Esophagus muscularis mucosa (tissue), 4 donors: ENCODE results near the gene L3MBTL4. TPM values are rescaled to one million over a fixed set of nuclear protein-coding genes. Genes with fewer than 3 reads are reported as not detected.
"Not testable (repeated sequence)": the region's sequence is repeated elsewhere in the genome, so short reads cannot be mapped to it uniquely, and the experiment has no call there.

ENCODE experiments used
- DNase-seq: peaks from one replicate; pipeline ENCODE4 v3.0.0-alpha.2; 2017; ENCODE audit errors: extremely low spot score
- H3K27ac ChIP-seq, 4 donors: fragments of 200-600 bp; sonication (generic); replicated peaks in 1 of 4; 1 replicate in 3 of 4; 2 replicates in 1 of 4; pipeline ENCODE4 v1.5.1; 2016 to 2019; ENCODE audit warnings: mild to moderate bottlenecking in 1 of 4
- H3K27me3 ChIP-seq, 4 donors: fragments of 200-600 bp; sonication (generic); one replicate each; pipeline versions ENCODE4 v1.5.1 to v1.6.0; 2016 to 2019
- H3K36me3 ChIP-seq, 4 donors: fragments of 200-600 bp; sonication (generic); one replicate each; pipeline ENCODE4 v1.5.1; 2016 to 2019
- H3K4me1 ChIP-seq, 4 donors: fragments of 200-600 bp; sonication (generic); one replicate each; pipeline ENCODE4 v1.5.1; 2016 to 2019
- H3K4me3 ChIP-seq, 4 donors: fragments of 200-600 bp; sonication (generic); 1 replicate in 2 of 4; 2 replicates in 2 of 4; pipeline ENCODE4 v1.5.1; 2016 to 2019; ENCODE audit warnings: mild to moderate bottlenecking in 4 of 4, moderate library complexity in 1 of 4
- H3K9me3 ChIP-seq, 4 donors: fragments of 200-600 bp; sonication (generic); 1 replicate in 3 of 4; 2 replicates in 1 of 4; pipeline ENCODE4 v1.5.1; 2016 to 2019
- EP300 ChIP-seq: sonication (generic); formaldehyde crosslinking; IDR thresholded peaks from one replicate; pipeline ENCODE4 v1.6.1; 2017; ENCODE audit warnings: antibody characterized with exemption
- POLR2A ChIP-seq: fragments of 450-650 bp; IDR thresholded peaks from one replicate; pipeline ENCODE4 v1.6.1; 2017; ENCODE audit warnings: antibody characterized with exemption, moderate library complexity, mild to moderate bottlenecking, low read depth
- POLR2AphosphoS5 ChIP-seq, 2 donors: sonication (generic); formaldehyde crosslinking; IDR thresholded peaks; one replicate each; pipeline ENCODE4 v1.6.1; 2017; ENCODE audit warnings: antibody characterized with exemption in 2 of 2
- WGBS: methylation state at CpG from one replicate; pipeline ENCODE4 v1.1.5; 2018; 5-methylcytosine and 5-hydroxymethylcytosine counted together
- intact Hi-C: fragments of 100-400 bp; cut with DNase I; formaldehyde crosslinking; loops from one replicate; pipeline ENCODE4 v1.15.1; 2023
- total RNA-seq, 4 donors: library from RNA; depleted of rRNA; stranded (reverse); fragments of >200 nt; gene quantifications; one replicate each; pipeline versions ENCODE4 v1.1.0 to v1.2.1, GENCODE V29; 2016
- TF ChIP-seq, protein P1 (sequence below), 3 experiments: fragments of 200-600 bp in 2 of 3; fragments of 450-650 bp in 1 of 3; sonication (generic) in 2 of 3; IDR thresholded peaks; one replicate each; pipeline ENCODE4 v1.5.1; 2017 to 2019; ENCODE audit warnings: antibody characterized with exemption in 3 of 3, mild to moderate bottlenecking in 2 of 3, moderate library complexity in 1 of 3

L3MBTL4 gene
- total RNA-seq, 4 donors from 2014 or later = 1.0 to 2.9 (median 1.6) TPM

DNA sequence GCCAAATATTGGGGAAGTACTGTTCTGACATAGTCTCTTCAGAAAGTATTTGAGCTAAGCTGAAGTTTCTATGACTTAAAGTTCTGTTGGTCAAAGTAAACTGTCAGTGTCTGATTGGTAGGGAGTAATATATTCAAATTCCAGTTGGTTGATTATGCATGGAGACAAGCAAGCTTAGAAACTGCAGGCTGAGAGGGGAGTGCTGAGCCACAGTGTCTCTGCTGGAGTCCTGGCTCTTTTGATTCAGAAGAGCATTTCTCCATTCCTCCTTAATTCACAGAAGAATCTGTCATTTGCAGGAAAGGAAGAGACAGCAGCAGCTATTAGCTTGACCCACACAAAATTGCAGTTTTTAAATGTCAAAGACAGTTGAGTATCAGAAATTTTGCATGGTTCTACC lies 318.0 kb downstream of the L3MBTL4 start:
- H3K36me3 ChIP-seq = no peaks in the 10 kb centered on the region
- TF ChIP-seq POLR2AphosphoS5 (IDR thresholded peaks at IDR 0.05) (no peak), POLR2A (no peak), EP300 (no peak)
- TF ChIP-seq, protein P1, sequence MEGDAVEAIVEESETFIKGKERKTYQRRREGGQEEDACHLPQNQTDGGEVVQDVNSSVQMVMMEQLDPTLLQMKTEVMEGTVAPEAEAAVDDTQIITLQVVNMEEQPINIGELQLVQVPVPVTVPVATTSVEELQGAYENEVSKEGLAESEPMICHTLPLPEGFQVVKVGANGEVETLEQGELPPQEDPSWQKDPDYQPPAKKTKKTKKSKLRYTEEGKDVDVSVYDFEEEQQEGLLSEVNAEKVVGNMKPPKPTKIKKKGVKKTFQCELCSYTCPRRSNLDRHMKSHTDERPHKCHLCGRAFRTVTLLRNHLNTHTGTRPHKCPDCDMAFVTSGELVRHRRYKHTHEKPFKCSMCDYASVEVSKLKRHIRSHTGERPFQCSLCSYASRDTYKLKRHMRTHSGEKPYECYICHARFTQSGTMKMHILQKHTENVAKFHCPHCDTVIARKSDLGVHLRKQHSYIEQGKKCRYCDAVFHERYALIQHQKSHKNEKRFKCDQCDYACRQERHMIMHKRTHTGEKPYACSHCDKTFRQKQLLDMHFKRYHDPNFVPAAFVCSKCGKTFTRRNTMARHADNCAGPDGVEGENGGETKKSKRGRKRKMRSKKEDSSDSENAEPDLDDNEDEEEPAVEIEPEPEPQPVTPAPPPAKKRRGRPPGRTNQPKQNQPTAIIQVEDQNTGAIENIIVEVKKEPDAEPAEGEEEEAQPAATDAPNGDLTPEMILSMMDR (IDR thresholded peaks at IDR 0.05) = no peak

DNA sequence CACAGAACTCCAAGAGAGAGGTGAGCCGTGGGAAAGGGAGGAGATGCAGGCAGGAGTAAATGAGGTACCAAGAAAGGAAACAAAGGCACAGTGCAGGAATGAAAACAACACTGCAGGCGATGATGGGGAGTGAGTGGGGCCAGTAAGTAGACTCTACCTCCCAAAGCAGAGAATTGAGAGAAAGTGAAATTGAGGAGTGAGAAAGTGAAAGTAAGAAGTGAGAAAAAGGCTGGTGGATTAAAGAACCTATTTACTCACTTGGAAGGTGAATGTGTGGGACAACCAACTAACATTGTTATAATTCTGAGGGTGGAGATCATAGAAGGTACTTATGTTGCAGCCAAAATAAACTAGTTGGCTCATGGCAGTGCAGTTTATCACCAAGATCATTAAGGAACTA lies 326.3 kb downstream of the L3MBTL4 start:
- H3K4me1 ChIP-seq = no peaks in the 10 kb centered on the region
- H3K9me3 ChIP-seq = no peaks in the 10 kb centered on the region
- TF ChIP-seq POLR2A (no peak), POLR2AphosphoS5 (IDR thresholded peaks at IDR 0.05) (no peak), EP300 (no peak)
- TF ChIP-seq, protein P1 (IDR thresholded peaks at IDR 0.05) = no peak
- H3K27ac ChIP-seq = no peak overlapping the region
- DNase-seq = no peak
- no peak overlapping the region for H3K4me3 ChIP-seq
- 93% methylated on average over 2 of the region's 2 CpGs for WGBS
- intact Hi-C loops = no loop called here
- no peaks in the 10 kb centered on the region for H3K36me3 ChIP-seq
- no peaks in the 10 kb centered on the region for H3K27me3 ChIP-seq

More for the DNA sequence above, 318.0 kb downstream of the L3MBTL4 start:
- DNase-seq = no peak
- H3K27me3 ChIP-seq = no peaks in the 10 kb centered on the region
- H3K9me3 ChIP-seq = no peaks in the 10 kb centered on the region
- no peak overlapping the region for H3K4me3 ChIP-seq
- no peaks in the 10 kb centered on the region for H3K4me1 ChIP-seq
- intact Hi-C loops = no loop called here
- H3K27ac ChIP-seq = no peak overlapping the region

DNA sequence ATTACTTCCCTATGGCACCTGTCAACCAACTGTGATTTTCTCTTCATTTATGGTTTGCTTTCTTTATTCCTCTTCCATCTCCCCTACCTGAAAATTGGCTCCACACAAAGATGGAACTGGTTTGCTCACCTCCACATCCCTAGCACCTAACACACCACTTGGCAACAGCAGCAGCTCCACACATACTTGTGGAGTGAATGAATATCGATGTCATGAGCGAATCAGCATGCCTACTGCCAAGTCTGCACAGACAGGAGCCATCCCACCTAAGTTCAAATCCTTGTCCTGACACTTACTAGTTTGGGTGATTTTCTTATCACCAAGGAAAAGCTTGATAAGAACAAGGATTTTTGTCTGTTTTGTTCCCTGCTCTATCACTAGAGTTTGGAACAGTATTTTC lies 328.0 kb downstream of the L3MBTL4 start:
- H3K36me3 ChIP-seq = no peaks in the 10 kb centered on the region
- H3K4me1 ChIP-seq = no peaks in the 10 kb centered on the region
- intact Hi-C loops = no loop called here
- H3K27me3 ChIP-seq = no peaks in the 10 kb centered on the region
- TF ChIP-seq, protein P1 (IDR thresholded peaks at IDR 0.05) = no peak
- TF ChIP-seq EP300 (no peak), POLR2A (no peak), POLR2AphosphoS5 (IDR thresholded peaks at IDR 0.05) (no peak)
- H3K4me3 ChIP-seq = no peak overlapping the region
- DNase-seq = no peak
- no peaks in the 10 kb centered on the region for H3K9me3 ChIP-seq
- 96% methylated on average over 2 of the region's 2 CpGs for WGBS
- H3K27ac ChIP-seq = no peak overlapping the region

DNA sequence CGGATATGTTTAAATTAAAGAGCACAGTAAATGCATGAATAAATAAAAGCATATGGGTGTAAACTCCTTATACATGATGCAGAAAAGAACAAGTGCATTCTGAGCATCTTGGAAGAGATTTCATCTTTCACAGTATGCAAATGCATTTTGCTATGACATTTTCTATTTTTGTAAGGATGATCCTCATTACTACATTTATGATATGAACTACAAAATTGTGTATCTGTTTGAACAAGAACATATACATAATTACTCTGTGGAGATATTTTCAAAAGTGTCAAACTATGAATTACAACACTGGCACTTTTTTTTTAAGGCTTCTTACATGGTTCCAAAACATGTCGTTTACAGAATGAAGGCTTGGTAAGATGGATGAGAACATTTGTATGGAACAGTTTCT lies 335.3 kb downstream of the L3MBTL4 start:
- no peaks in the 10 kb centered on the region for H3K9me3 ChIP-seq
- TF ChIP-seq EP300 (no peak), POLR2AphosphoS5 (IDR thresholded peaks at IDR 0.05) (no peak), POLR2A (no peak)
- TF ChIP-seq, protein P1 (IDR thresholded peaks at IDR 0.05) = no peak
- intact Hi-C loops = loop anchor here (10.0 kb wide), 1 partner anchor 55 kb away; no protein-coding TSS in a partner anchor
- WGBS = 62% methylated on average over 2 of the region's 2 CpGs
- no peaks in the 10 kb centered on the region for H3K27me3 ChIP-seq
- H3K36me3 ChIP-seq = no peaks in the 10 kb centered on the region
- no peak for DNase-seq
- H3K4me3 ChIP-seq = no peak overlapping the region
- no peak overlapping the region for H3K27ac ChIP-seq
- no peaks in the 10 kb centered on the region for H3K4me1 ChIP-seq

DNA sequence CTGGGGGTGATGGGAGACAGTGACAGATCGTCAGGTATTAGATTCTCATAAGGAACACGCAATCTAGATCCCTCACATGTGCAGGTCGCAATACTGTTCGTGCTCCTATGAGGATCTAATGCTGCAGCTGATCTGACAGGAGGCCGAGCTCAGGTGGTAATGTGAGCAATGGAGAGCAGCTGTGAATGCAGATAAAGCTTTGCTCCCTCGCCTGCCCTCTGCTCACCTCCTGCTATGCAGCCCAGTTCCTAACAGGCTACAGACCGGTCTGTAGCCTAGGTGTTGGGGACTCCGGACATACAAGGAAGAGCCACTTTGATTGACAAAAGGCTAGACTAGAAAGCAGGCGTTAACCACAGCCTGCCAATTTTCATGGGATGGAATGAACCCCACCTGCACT lies 335.8 kb downstream of the L3MBTL4 start:
- no peak for DNase-seq
- Histone ChIP-seq H3K4me3 (no peak overlapping the region), H3K9me3 (no peaks in the 10 kb centered on the region), H3K36me3 (no peaks in the 10 kb centered on the region), H3K27me3 (no peaks in the 10 kb centered on the region), H3K4me1 (no peaks in the 10 kb centered on the region), H3K27ac (no peak overlapping the region)
- intact Hi-C loops = loop anchor here (10.0 kb wide), 1 partner anchor 56 kb away; no protein-coding TSS in a partner anchor
- 91% methylated on average over 9 of the region's 9 CpGs for WGBS
- TF ChIP-seq, protein P1 (IDR thresholded peaks at IDR 0.05) = no peak
- TF ChIP-seq POLR2A = no peak
- TF ChIP-seq POLR2AphosphoS5 (IDR thresholded peaks at IDR 0.05) = no peak
- TF ChIP-seq EP300 = no peak

DNA sequence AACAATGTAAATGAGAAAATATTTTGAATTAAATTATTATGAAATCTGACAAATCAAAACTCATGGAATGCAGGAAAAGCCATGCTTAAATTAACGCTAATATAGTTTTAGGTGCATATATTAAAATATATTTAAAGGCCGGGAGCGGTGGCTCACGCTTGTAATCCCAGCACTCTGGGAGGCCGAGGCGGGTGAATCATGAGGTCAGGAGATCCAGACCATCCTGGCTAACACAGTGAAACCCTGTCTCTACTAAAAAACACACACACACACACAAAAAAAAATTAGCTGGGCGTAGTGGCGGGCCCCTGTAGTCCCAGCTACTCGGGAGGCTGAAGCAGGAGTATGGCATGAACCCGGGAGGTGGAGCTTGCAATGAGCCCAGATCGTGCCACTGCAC lies 342.3 kb downstream of the L3MBTL4 start:
- not testable (repeated sequence) for H3K27ac ChIP-seq, H3K27me3 ChIP-seq, H3K4me3 ChIP-seq, DNase-seq, H3K36me3 ChIP-seq, H3K4me1 ChIP-seq, H3K9me3 ChIP-seq
- intact Hi-C loops = loop anchor here (10.0 kb wide), 1 partner anchor 62 kb away; no protein-coding TSS in a partner anchor
- WGBS = 93% methylated on average over 8 of the region's 11 CpGs
